ENCODE results near the gene TBX1. TPM values are rescaled to one million over a fixed set of nuclear protein-coding genes. Genes with fewer than 3 reads are reported as not detected.

TBX1 gene
- total RNA-seq, 4 donors from 2014 or later: 1.4 to 2.5 (median 1.8) TPM

- no peak for TF ChIP-seq POLR2AphosphoS5 (IDR thresholded peaks at IDR 0.05)
- TF ChIP-seq POLR2A (IDR thresholded peaks at IDR 0.05; ENCODE audit: low read depth): no peak
- no peak for TF ChIP-seq EP300 (IDR thresholded peaks at IDR 0.05)
- no peak for TF ChIP-seq CTCF (IDR thresholded peaks at IDR 0.05)
- no peak for DNase-seq (ENCODE audit: extremely low spot score)
- H3K36me3 ChIP-seq: peaks cover 4 to 30% (median 9%) of the 10 kb centered on the region in 4 donors
- H3K4me3 ChIP-seq: no peak overlapping the region
- H3K27ac ChIP-seq (replicated peaks in 1 of 4): no peak overlapping the region
- H3K27me3 ChIP-seq: no peaks in the 10 kb centered on the region
- H3K9me3 ChIP-seq: no peaks in the 10 kb centered on the region
- peaks cover 0 to 6% (median 3%) of the 10 kb centered on the region in 4 donors for H3K4me1 ChIP-seq
- WGBS: 92% methylated on average over 5 of the region's 15 CpGs
- intact Hi-C loops (cut with DNase I): no loop called here
Measured at GRCh38 chr22:19807161-19807913, 46.8 kb downstream of the TBX1 start.

- DNase-seq (ENCODE audit: extremely low spot score): no peak
- H3K4me3 ChIP-seq: no peak overlapping the region
- 95% methylated on average over 14 of the region's 20 CpGs for WGBS
- intact Hi-C loops (cut with DNase I): no loop called here
- H3K9me3 ChIP-seq: no peaks in the 10 kb centered on the region
- no peaks in the 10 kb centered on the region for H3K27me3 ChIP-seq
- H3K4me1 ChIP-seq: peaks cover 0 to 6% (median 3%) of the 10 kb centered on the region in 4 donors
- H3K27ac ChIP-seq (replicated peaks in 1 of 4): no peak overlapping the region
- H3K36me3 ChIP-seq: peaks cover 4 to 30% (median 9%) of the 10 kb centered on the region in 4 donors
- TF ChIP-seq POLR2AphosphoS5 (IDR thresholded peaks at IDR 0.05): no peak
- TF ChIP-seq CTCF (IDR thresholded peaks at IDR 0.05): no peak
- TF ChIP-seq EP300 (IDR thresholded peaks at IDR 0.05): no peak
- no peak for TF ChIP-seq POLR2A (IDR thresholded peaks at IDR 0.05; ENCODE audit: low read depth)
Measured at GRCh38 chr22:19807914-19808872, 47.6 kb downstream of the TBX1 start.

- intact Hi-C loops (cut with DNase I): no loop called here
- Histone ChIP-seq H3K4me3 (no peak overlapping the region), H3K27me3 (no peaks in the 10 kb centered on the region), H3K36me3 (peaks cover 4 to 28% (median 11%) of the 10 kb centered on the region in 4 donors), H3K4me1 (peaks cover 0 to 6% (median 3%) of the 10 kb centered on the region in 4 donors), H3K9me3 (no peaks in the 10 kb centered on the region), H3K27ac (replicated peaks in 1 of 4) (no peak overlapping the region)
- DNase-seq (ENCODE audit: extremely low spot score): no peak
- TF ChIP-seq POLR2AphosphoS5 (IDR thresholded peaks at IDR 0.05) (no peak), EP300 (IDR thresholded peaks at IDR 0.05) (no peak), POLR2A (IDR thresholded peaks at IDR 0.05; ENCODE audit: low read depth) (no peak), CTCF (IDR thresholded peaks at IDR 0.05) (no peak)
- WGBS: 72% methylated on average over 11 of the region's 11 CpGs
Measured at GRCh38 chr22:19808873-19809478, 48.4 kb downstream of the TBX1 start.

- Histone ChIP-seq H3K4me1 (peaks cover 0 to 6% (median 3%) of the 10 kb centered on the region in 4 donors), H3K4me3 (no peak overlapping the region), H3K36me3 (peaks cover 4 to 28% (median 11%) of the 10 kb centered on the region in 4 donors), H3K27me3 (no peaks in the 10 kb centered on the region), H3K27ac (replicated peaks in 1 of 4) (no peak overlapping the region), H3K9me3 (no peaks in the 10 kb centered on the region)
- intact Hi-C loops (cut with DNase I): no loop called here
- WGBS: 98% methylated on average over 3 of the region's 3 CpGs
- TF ChIP-seq CTCF (IDR thresholded peaks at IDR 0.05) (no peak), EP300 (IDR thresholded peaks at IDR 0.05) (no peak), POLR2A (IDR thresholded peaks at IDR 0.05; ENCODE audit: low read depth) (no peak), POLR2AphosphoS5 (IDR thresholded peaks at IDR 0.05) (no peak)
- no peak for DNase-seq (ENCODE audit: extremely low spot score)
Measured at GRCh38 chr22:19809741-19810140, 49.2 kb downstream of the TBX1 start.
